Liver (tissue), 3 donors: Measurements from ENCODE around the gene DCXR.

Experiments used
- ATF3 ChIP-seq: IDR thresholded peaks from 2 replicates; pipeline ENCODE4 v1.6.1; 2016; ENCODE audit warnings: antibody characterized with exemption
- CTCF ChIP-seq: fragments of 150-350 bp; IDR thresholded peaks from 2 replicates; pipeline ENCODE4 v1.5.1; 2017; ENCODE audit warnings: improper control_type of control experiment, low read depth, low read length; ENCODE audit not compliant: missing input control
- EGR1 ChIP-seq, 2 donors: IDR thresholded peaks; 2 replicates each; pipeline ENCODE4 v1.6.1; 2016 to 2018; ENCODE audit warnings: antibody characterized with exemption in 2 of 2, low read depth in 2 of 2
- FOXA1 ChIP-seq: IDR thresholded peaks from 2 replicates; pipeline ENCODE4 v1.6.1; 2016; ENCODE audit warnings: antibody characterized with exemption
- GABPA ChIP-seq, 2 donors: IDR thresholded peaks in 1 of 2; conservative IDR thresholded peaks in 1 of 2; 2 replicates each; pipeline ENCODE4 v1.6.1; 2016; ENCODE audit warnings: antibody characterized with exemption in 2 of 2, mild to moderate bottlenecking in 1 of 2, moderate library complexity in 1 of 2
- HNF4G ChIP-seq: IDR thresholded peaks from 2 replicates; pipeline ENCODE4 v1.6.1; 2016; ENCODE audit warnings: antibody characterized with exemption
- JUND ChIP-seq, 2 donors: IDR thresholded peaks; 2 replicates each; pipeline ENCODE4 v1.6.1; 2016; ENCODE audit warnings: antibody characterized with exemption in 2 of 2
- MAX ChIP-seq: IDR thresholded peaks from 2 replicates; pipeline ENCODE4 v1.6.1; 2016; ENCODE audit warnings: antibody characterized with exemption
- RAD21 ChIP-seq, 2 donors: IDR thresholded peaks; 2 replicates each; pipeline ENCODE4 v1.6.1; 2016; ENCODE audit warnings: antibody characterized with exemption in 2 of 2, mild to moderate bottlenecking in 2 of 2
- REST ChIP-seq: IDR thresholded peaks from 2 replicates; pipeline ENCODE4 v1.6.1; 2016; ENCODE audit warnings: antibody characterized with exemption, mild to moderate bottlenecking
- TAF1 ChIP-seq: conservative IDR thresholded peaks from 2 replicates; pipeline ENCODE4 v1.6.1; 2016; ENCODE audit warnings: antibody characterized with exemption, mild to moderate bottlenecking
- YY1 ChIP-seq: IDR thresholded peaks from 2 replicates; pipeline ENCODE4 v1.6.1; 2016; ENCODE audit warnings: antibody characterized with exemption, mild to moderate bottlenecking
- ZBTB33 ChIP-seq: IDR thresholded peaks from 2 replicates; pipeline ENCODE4 v1.6.1; 2016; ENCODE audit warnings: antibody characterized with exemption
- donor health status: healthy.
- donor health status: healthy.

GRCh38 chr17:82018152-82018988 is 19.1 kb downstream of the DCXR start:
- TF ChIP-seq CTCF (no peak), TAF1 (no peak), ZBTB33 (no peak), MAX (no peak), JUND (IDR thresholded peaks at IDR 0.05) (no peak), EGR1 (IDR thresholded peaks at IDR 0.05; ENCODE audit: low read depth in 2 of 2) (no peak), YY1 (no peak), RAD21 (IDR thresholded peaks at IDR 0.05) (no peak), GABPA (IDR thresholded peaks at IDR 0.05 in 1 of 2, conservative IDR thresholded peaks at IDR 0.05 in 1 of 2) (no peak), REST (no peak), ATF3 (no peak), FOXA1 (no peak), HNF4G (no peak)
